GM10847 (cell line): ENCODE data around the gene KTN1.

ENCODE experiments used
- POLR2A ChIP-seq: IDR thresholded peaks from 2 replicates; pipeline ENCODE4 v1.6.1; 2011; ENCODE audit not compliant: insufficient read length; ENCODE audit errors: extremely low read depth

The KTN1 gene

DNA sequence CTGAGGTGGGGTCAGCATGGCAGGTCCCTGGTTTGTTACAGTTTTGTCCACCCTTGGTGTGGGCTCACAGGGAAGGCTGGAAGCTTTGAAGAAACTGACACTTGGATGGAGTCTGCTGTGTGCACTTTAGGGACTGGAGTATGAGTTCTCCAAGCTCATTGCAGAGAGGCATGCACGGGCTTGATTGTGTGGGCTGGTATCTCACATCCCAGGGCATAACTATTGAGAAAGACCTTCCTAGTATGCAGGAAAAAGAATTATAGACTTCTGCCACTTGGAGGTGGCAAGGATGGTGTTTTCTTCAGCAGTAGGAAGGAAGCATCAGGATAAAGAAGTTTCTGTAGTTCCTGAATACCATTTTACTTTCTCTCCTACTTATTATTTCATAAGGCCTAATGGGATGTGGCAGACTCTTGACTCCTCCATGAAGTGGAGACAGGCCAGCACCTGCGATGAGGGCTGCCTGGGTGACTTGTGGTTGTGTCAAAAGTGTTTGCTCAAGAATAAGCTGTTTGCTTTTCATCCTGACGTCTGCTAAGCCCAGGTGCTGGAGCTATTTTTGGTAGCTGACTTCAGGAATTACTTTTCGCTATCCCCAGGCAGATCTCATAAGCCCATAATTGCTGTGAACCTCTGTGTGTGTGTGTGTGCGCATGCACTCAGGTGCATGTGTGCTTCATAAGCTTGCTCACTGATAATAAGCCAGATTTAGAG is 125.8 kb downstream of the KTN1 start:
- TF ChIP-seq POLR2A, result no peak

- TF ChIP-seq POLR2A, result no peak
These were observed 126.3 kb downstream of the KTN1 start for GRCh38 chr14:55706365-55706684.

DNA sequence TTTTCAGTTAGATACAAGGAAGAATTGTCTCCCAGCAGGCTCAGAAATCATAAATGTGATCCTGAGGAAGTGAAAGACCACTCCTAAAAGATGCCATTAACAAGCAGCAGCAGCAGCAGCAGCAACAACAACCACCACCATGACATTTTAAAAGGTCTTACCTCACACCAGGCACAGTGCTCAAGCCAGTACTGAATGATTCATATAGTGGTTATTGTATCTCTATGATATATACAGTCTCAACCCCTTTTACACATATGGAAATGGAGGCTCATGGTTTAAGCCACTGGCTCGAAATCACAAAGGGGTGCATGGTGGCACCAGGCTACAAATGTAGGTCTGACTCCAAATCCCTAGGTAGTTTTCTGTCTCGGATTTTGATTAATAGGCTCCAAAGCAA is 126.9 kb downstream of the KTN1 start:
- no peak for TF ChIP-seq POLR2A

DNA sequence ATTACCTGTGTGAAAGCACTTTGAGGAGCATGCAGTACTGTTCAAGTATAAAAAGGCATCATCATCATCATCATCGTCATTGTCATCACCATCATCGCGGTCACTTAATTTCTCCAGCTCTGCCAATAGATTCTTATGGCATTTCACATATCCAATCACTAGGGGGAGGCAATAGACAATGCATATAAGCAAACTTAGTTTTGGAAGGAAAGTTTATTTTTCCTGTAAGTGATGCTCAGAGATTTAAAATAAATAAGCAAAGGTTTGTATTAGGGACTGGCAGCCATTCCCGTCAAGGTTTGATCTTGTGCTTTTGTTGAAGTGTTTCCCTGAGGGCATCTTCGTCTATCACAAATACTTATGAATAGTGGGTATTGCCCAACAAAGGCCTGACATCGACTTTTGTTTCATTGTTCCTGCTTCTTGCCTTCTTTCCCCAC is 127.4 kb downstream of the KTN1 start:
- no peak for TF ChIP-seq POLR2A

DNA sequence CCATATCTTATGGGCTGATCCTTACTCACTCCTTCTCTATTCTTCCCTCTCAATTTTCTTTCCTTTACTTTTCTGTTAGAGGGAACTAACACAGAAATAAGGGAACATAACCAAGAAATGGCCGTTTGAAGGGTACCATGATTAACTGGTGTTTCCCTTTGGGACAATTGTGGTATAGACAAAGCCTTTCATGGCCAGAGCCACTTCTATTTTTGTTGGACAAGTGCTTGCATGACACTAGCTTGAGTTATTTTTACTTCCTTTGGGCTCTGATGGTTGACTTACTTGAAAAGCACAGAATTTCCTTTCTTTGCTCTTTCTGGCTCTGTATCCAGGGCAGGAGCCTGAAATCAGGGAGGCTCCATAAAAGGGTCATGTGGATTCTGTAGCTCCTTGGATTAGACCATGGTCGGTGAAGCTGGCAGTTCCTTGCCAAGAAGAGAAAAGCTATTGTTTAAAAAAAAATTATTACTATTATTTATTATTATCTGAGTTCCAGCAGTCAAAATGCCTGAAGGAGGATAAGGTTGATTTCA is 130.6 kb downstream of the KTN1 start:
- TF ChIP-seq POLR2A, result no peak

GRCh38 chr14:55711175-55711811 is 131.3 kb downstream of the KTN1 start:
- no peak for TF ChIP-seq POLR2A

- no peak for TF ChIP-seq POLR2A
These were observed 132.5 kb downstream of the KTN1 start for GRCh38 chr14:55712491-55712890.

DNA sequence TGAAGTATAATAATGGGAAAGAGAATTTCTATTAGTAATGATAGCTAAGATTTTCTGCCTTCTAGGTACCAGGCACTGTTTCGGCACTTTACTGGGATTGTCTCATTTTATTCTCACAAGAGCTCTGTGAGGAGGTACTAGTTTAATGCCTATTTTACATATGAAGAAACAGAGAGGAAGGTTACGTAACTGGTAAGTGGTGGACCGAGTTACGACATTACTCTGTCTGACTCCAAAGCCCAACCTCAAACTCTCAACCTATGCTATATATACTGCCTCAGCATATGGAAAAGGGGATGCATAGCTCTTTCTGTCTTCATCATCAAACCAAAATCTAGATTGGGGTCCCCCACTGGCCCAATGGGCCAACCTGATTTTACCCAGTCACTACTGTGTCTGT is 133.5 kb downstream of the KTN1 start:
- TF ChIP-seq POLR2A, result no peak

- no peak for TF ChIP-seq POLR2A
These were observed 135.9 kb downstream of the KTN1 start for GRCh38 chr14:55715889-55716288.

DNA sequence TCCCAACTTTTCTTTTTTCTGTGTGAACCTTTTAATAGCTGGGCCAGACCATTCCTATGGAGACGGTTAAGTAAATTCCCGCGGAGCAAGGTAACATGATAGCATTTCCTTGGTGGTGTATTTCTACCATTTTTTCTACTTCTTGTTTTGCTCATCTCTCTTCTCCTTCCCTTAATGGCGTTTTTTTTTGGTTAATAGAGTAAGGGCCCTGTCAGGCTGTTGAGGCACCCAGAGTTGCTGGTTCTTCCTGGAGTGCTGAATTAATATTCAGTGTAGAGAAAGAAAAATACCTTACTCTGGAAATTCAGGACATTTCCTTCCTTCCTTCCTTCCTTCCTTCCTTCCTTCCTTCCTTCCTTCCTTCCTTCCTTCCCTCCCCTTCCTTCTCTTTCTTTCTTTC is 137.6 kb downstream of the KTN1 start:
- TF ChIP-seq POLR2A, result no peak

- no peak for TF ChIP-seq POLR2A
These were observed 138.5 kb downstream of the KTN1 start for GRCh38 chr14:55718551-55718950.

- no peak for TF ChIP-seq POLR2A
These were observed 140.8 kb downstream of the KTN1 start for GRCh38 chr14:55720796-55721195.

DNA sequence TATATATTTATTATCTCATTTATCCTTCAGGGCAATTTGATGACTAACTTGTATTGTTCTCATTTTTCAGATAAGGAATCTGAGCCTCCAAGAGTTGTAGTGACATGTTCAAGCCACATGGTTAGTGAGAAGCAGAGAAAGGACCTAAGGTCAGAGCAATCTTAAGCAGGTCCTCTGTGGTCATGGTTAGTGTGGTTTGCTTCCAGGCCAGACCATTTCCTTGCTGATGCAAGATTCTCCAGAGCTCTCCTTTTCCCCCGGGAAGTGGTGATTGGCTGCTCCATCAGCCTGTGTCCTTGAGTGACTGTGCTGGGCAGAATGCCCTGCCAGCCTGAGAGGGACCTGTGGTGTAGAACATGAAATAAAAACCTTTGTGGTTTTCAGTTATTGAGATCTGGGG is 141.3 kb downstream of the KTN1 start:
- TF ChIP-seq POLR2A, result no peak

- TF ChIP-seq POLR2A, result no peak
These were observed 142.0 kb downstream of the KTN1 start for GRCh38 chr14:55722054-55722453.

DNA sequence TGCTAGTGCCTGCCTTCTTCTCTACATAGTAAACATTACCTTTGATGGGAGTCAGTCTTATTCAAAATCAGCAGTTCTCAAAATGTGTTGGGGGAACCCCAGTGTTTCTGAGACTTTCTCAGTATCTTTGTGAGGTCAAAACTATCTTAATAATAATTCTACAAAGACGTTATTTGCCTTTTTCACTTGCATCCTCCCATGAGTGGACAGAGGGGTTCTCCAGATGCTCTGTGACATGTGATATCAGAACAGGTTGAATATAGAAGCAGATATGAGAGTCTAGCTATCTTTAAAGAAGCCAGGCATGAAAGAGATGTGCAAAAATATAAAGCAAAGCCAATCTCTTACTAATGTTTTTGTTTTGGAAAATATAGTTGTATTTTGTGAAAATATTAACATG is 144.7 kb downstream of the KTN1 start:
- no peak for TF ChIP-seq POLR2A

- no peak for TF ChIP-seq POLR2A
These were observed 150.7 kb downstream of the KTN1 start for GRCh38 chr14:55730592-55731310.
